ENCODE data around the gene SLC35B1. TPM values are rescaled to one million over a fixed set of nuclear protein-coding genes. Genes with fewer than 3 reads are reported as not detected.

The SLC35B1 gene
- total and polyA plus RNA-seq, 8 donors = 16.5 to 62.5 (median 29.1) TPM

DNA sequence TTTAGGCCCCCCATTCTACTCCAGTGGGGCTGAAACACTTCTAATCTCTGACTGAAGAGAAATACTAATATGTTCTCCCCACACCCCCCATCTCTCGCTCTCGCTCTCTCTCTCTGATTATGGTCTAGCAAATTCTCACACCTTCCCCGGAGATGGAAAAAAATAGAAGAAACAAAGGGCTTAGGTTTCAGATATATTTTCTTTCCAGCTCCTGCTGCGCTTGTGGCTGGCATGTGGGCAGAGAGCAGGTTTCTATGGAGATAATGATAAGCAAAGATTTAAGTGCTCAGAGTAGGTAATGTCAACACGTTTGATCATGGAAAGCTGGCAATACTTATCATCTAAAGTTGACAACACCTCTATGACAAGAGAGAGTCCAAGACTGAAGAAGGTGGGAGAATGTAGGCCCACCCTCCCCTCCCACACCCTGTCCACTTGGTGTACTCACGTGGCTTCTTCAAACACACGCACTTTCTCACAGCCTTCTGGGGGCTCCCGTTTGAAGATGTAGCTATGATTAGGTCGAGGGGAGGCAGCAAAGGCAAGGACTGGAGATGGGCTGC is 8.0 kb upstream of the SLC35B1 start:
- H3K27ac ChIP-seq = peak overlapping the region in 3 of 4 donors; percentile 23 to 57 (median 41)
- intact Hi-C loops (cut with DNase I) = loop anchor here in 1 of 3 donors (10.0 kb wide), 1 partner anchor 49 kb away; the partner anchor contains the start of gene FAM117A
- TF ChIP-seq, protein P1, sequence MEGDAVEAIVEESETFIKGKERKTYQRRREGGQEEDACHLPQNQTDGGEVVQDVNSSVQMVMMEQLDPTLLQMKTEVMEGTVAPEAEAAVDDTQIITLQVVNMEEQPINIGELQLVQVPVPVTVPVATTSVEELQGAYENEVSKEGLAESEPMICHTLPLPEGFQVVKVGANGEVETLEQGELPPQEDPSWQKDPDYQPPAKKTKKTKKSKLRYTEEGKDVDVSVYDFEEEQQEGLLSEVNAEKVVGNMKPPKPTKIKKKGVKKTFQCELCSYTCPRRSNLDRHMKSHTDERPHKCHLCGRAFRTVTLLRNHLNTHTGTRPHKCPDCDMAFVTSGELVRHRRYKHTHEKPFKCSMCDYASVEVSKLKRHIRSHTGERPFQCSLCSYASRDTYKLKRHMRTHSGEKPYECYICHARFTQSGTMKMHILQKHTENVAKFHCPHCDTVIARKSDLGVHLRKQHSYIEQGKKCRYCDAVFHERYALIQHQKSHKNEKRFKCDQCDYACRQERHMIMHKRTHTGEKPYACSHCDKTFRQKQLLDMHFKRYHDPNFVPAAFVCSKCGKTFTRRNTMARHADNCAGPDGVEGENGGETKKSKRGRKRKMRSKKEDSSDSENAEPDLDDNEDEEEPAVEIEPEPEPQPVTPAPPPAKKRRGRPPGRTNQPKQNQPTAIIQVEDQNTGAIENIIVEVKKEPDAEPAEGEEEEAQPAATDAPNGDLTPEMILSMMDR (IDR thresholded peaks at IDR 0.05) = no peak
- WGBS, 2 donors = 22 to 27% methylated on average over 9 of the region's 9 CpGs
- DNase-seq = no peak
- ATAC-seq = peak; percentile 73 to 83 (median 78)
- H3K4me3 ChIP-seq = no peak overlapping the region
- no peak for FAIRE-seq
- no peaks in the 10 kb centered on the region for H3K27me3 ChIP-seq
- no peaks in the 10 kb centered on the region for H3K9me3 ChIP-seq
- H3K4me1 ChIP-seq = peaks cover 10 to 18% (median 18%) of the 10 kb centered on the region in 3 donors
- peaks cover 0 to 9% (median 0%) of the 10 kb centered on the region in 3 donors for H3K36me3 ChIP-seq

DNA sequence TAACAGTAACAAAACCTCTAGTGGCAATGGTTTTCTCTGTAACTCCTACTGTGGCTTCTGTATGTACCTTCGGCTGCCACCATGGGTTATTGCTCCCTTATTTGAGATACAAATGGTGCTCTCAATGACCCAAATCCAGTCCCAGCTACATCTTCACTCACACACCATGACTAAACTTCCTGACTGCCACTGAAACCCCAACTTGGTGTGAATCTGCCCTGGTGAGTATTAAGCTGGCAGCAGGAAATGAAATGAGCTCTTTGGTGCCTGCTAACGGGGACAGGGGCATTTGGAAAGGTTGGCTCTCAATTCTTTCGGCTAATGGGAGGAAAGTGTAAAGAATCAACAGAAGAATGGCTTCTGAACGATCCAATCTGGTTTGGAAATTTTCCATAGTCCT is 7.5 kb upstream of the SLC35B1 start:
- H3K36me3 ChIP-seq = peaks cover 0 to 9% (median 0%) of the 10 kb centered on the region in 3 donors
- peak in 1 of 4 donors; percentile 10 for ATAC-seq
- H3K4me1 ChIP-seq = peaks cover 10 to 18% (median 18%) of the 10 kb centered on the region in 3 donors
- 38 to 41% methylated on average over 4 of the region's 4 CpGs for WGBS, 2 donors
- no peak for FAIRE-seq
- TF ChIP-seq, protein P1 (IDR thresholded peaks at IDR 0.05) = no peak
- no peaks in the 10 kb centered on the region for H3K9me3 ChIP-seq
- H3K27me3 ChIP-seq = no peaks in the 10 kb centered on the region
- intact Hi-C loops (cut with DNase I) = loop anchor here in 1 of 3 donors (10.0 kb wide), 1 partner anchor 50 kb away; the partner anchor contains the start of gene FAM117A
- H3K27ac ChIP-seq = peak overlapping the region in 3 of 4 donors; percentile 23 to 57 (median 41)
- no peak overlapping the region for H3K4me3 ChIP-seq
- DNase-seq = no peak

DNA sequence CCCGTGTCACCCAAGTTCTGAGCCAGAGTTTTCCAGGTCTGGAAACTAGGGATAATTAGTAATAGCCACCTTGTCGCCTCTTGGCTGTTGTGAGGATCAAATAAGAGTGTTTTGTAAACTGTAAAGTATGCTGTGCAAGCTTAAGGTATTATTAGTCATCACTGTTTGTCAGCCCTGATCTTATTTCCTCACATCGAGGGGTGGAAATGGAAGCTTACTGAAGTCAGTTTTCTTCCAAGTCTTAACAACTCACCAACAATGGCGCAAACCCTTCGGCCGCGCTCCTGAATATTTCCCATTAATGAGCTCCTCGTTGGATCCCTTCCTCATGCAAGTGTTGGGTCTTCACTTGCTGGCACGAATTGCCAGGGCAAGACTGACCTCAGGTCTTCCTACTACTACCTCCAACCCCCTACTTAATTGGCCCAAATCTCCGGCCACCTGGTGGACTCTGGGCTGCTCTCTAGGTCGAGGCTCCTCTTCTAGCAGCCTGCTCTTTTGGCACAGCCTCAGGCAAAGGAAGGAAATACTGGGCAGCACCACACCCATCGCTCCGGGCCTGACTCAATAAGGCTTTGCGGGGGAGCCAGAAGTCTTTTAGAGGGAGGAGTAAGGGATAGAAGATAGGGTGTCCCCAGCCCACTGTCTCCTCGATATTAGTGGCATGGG is 885 bp upstream of the SLC35B1 start:
- Histone ChIP-seq H3K4me1 (peaks cover 7 to 8% (median 7%) of the 10 kb centered on the region in 3 donors), H3K4me3 (peak overlapping the region in 2 of 4 donors; percentile 95 to 97), H3K9me3 (no peaks in the 10 kb centered on the region), H3K27ac (peak overlapping the region in 3 of 4 donors; percentile 34 to 96 (median 92)), H3K27me3 (no peaks in the 10 kb centered on the region), H3K36me3 (peaks cover 0 to 21% (median 13%) of the 10 kb centered on the region in 3 donors)
- ATAC-seq (no peak), FAIRE-seq (no peak), DNase-seq (peak in 2 of 6 donors; percentile 32 to 37)
- intact Hi-C loops (cut with DNase I) = no loop called here
- WGBS, 2 donors = 59 to 61% methylated on average over 15 of the region's 15 CpGs
- TF ChIP-seq, protein P1 (IDR thresholded peaks at IDR 0.05) = no peak

DNA sequence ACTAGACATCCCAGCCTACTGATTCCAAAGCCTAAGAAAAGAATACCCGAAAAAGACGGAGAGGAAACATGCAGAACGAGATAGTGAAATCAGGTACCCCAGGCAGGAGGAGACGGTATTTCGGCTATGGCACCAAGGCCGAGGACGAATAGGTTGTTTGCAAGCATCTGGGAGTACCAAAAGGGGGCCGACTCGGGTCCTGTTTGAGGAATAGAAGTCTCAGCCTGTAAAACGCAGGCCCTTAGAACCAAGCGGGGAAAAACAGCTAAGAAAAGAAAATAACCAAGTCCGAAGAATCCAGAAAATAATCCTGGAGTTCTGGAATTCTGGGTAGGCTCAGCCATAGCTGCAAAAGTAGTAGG is 537 bp downstream of the SLC35B1 start:
- TF ChIP-seq, protein P1 (IDR thresholded peaks at IDR 0.05) = no peak
- FAIRE-seq (no peak), DNase-seq (no peak), ATAC-seq (no peak)
- intact Hi-C loops (cut with DNase I) = no loop called here
- Histone ChIP-seq H3K27me3 (no peaks in the 10 kb centered on the region), H3K36me3 (peaks cover 3 to 35% (median 20%) of the 10 kb centered on the region in 3 donors), H3K27ac (peak overlapping the region; percentile 87 to 97 (median 94)), H3K4me3 (peak overlapping the region; percentile 84 to 100 (median 96)), H3K4me1 (peaks cover 7 to 8% (median 7%) of the 10 kb centered on the region in 3 donors), H3K9me3 (no peaks in the 10 kb centered on the region)
- WGBS, 2 donors = 1% methylated on average over 12 of the region's 12 CpGs

Measured in pancreas (tissue), 10 donors.